ENCODE measurements around the gene GEN1.

DNA sequence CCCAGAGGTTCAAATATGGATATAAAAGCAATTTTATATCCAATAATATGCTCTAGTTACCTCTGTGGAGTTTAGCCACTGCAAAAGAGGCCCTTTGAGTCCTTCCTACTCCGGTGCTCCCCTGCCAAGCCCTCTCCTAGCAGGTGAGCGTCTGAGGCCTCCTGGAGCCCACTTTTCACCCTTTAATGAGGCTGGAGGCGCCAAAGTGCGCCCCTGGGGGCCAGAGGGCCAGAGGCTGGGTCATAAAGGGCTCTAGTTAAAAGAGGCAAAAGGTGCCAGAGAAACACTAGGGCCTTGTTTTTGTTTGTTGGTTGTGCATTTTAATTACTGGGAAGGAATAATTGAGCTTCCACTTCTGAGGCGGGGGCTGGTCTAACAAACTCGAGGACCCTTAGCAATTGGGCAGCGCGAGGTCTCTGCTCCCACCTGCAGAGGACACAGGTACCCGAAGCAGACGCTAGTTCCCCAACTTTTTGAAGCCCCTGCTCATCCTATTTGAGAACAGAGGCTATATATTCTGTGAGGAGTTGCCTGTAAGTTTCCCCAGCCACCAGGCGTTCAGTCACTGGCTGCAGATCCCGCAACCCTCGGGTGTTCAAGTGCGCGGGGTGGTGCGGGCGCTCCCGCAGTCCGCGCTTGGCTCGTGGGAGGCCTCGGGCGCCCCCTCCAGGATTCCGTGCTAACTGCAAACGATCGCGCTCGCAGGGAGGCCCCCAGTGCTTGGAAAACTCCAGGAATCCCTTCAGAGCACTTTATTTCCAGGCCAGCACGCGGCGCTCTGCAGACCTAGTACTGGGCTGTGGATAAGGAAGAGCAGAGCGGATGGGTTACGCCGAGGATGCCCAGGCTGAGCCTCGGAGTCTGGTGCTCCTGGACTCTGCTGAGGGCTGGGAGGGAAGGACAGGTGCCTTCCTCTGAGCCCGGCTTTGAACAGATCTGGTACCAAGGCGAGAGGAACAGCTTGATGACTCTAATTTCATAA lies 76.4 kb downstream of the GEN1 start:
- TF ChIP-seq POLR2AphosphoS5 (IDR thresholded peaks at IDR 0.05) (peak in 1 of 3 donors; percentile 53), POLR2A (IDR thresholded peaks at IDR 0.05) (no peak)
